Aorta (tissue), 5 donors: ENCODE results near the gene YY2. TPM values are rescaled to one million over a fixed set of nuclear protein-coding genes. Genes with fewer than 3 reads are reported as not detected.
"Not testable (repeated sequence)": the region's sequence is repeated elsewhere in the genome, so short reads cannot be mapped to it uniquely, and the experiment has no call there.

Experiments
- ATAC-seq: fragments of 200-7000 bp; cut with Tn5 transposase; one replicate; pipeline ENCODE4 v1.9.1; 2022; ENCODE audit warnings: moderate library complexity; ENCODE audit not compliant: low FRiP score
- DNase-seq, 2 donors: peaks; one replicate each; pipeline ENCODE4 v3.0.0-alpha.2; 2020
- H3K27ac ChIP-seq, 2 donors: one replicate each; pipeline ENCODE4 v1.5.1; 2013; ENCODE audit warnings: low read length in 2 of 2, mild to moderate bottlenecking in 2 of 2, moderate library complexity in 2 of 2, control low read depth in 1 of 2, inconsistent platforms in 1 of 2, low read depth in 1 of 2
- H3K27me3 ChIP-seq, 2 donors: one replicate each; pipeline ENCODE4 v1.6.1; 2013; ENCODE audit warnings: control low read depth in 1 of 2, low read length in 1 of 2, mild to moderate bottlenecking in 1 of 2, moderate library complexity in 1 of 2; ENCODE audit not compliant: insufficient read depth in 2 of 2, control insufficient read depth in 1 of 2
- H3K36me3 ChIP-seq, 2 donors: one replicate each; pipeline ENCODE4 v1.6.1; 2013; ENCODE audit warnings: control low read depth in 1 of 2, low read length in 1 of 2, mild to moderate bottlenecking in 1 of 2; ENCODE audit not compliant: insufficient read depth in 2 of 2, control insufficient read depth in 1 of 2
- H3K4me1 ChIP-seq, 2 donors: one replicate each; pipeline ENCODE4 v1.6.1; 2013; ENCODE audit warnings: low read length in 2 of 2, control low read depth in 1 of 2, mild to moderate bottlenecking in 1 of 2, moderate library complexity in 1 of 2; ENCODE audit not compliant: insufficient read depth in 2 of 2, control insufficient read depth in 1 of 2
- H3K4me3 ChIP-seq, 2 donors: one replicate each; pipeline ENCODE4 v1.5.1; 2013; ENCODE audit warnings: low read length in 2 of 2, control low read depth in 1 of 2, mild to moderate bottlenecking in 1 of 2
- H3K9me3 ChIP-seq: one replicate; pipeline ENCODE4 v1.6.1; 2013; ENCODE audit warnings: mild to moderate bottlenecking, low read length; ENCODE audit not compliant: control insufficient read depth
- WGBS, 2 donors: extraction: QIAGEN DNeasy Blood & Tissue Kit; methylation state at CpG; one replicate each; pipeline ENCODE4 v1.1.7; 2013; 5-methylcytosine and 5-hydroxymethylcytosine counted together
- intact Hi-C, 2 donors: fragments of 100-400 bp; cut with DNase I; formaldehyde crosslinking; loops; one replicate each; pipeline versions ENCODE4 v1.14.2 to v1.15.0; 2022
- long read RNA-seq, 2 donors: library from polyadenylated mRNA; unstranded; transcript quantifications; one replicate each; pipeline ENCODE4 v2.0.0, GENCODE V29; 2020 to 2021
- polyA plus RNA-seq, 2 donors: library from polyadenylated mRNA; stranded (reverse); fragments of 200-250 nt; gene quantifications; one replicate each; pipeline ENCODE4 v1.2.3, GENCODE V29; 2013
- total RNA-seq, 2 donors: library from RNA; stranded (reverse); fragmentation: NEBNext Ultra II Directional; extraction: Animal tissue kit (Norgen Biotek cat#: 25700); gene quantifications; one replicate each; pipeline ENCODE4 v1.2.1, GENCODE V29; 2021
- donor health status: healthy with polysubstance abuse.
- donor health status: Bipolar disorder and iron deficiency.
- donor health status: DM: no; HTN: no; CAD: no.
- donor health status: DM: no; HTN: no; CAD: no.
- donor health status: DM: yes; HTN: yes; CAD: no.

YY2 gene
- 1 to 10 TPM; 2.2 to 2.9 TPM for total RNA-seq
- 1 to 10 TPM in 1 of 2 donors, not detected in 1; 1.4 TPM for polyA plus RNA-seq
- long read RNA-seq, donor 1, partial matches to known transcripts = 0 of 2 reads
- long read RNA-seq, donor 1, other reads (novel, unspliced or antisense) = 0 of 2 reads
- long read RNA-seq, donor 2, partial matches to known transcripts = 0 of 1 reads
- long read RNA-seq, donor 2, other reads (novel, unspliced or antisense) = 0 of 1 reads

GRCh38 chrX:21855937-21856415, at the start of gene YY2:
TSS of gene YY2 (plus strand) at chrX:21855987. CDS start at chrX:21856485, 498 bp downstream.
- Histone ChIP-seq H3K36me3 (no peaks in the 10 kb centered on the region), H3K9me3 (no peaks in the 10 kb centered on the region), H3K27ac (no peak within 1 kb of the TSS), H3K27me3 (no peaks in the 10 kb centered on the region), H3K4me3 (no peak within 1 kb of the TSS), H3K4me1 (no peaks in the 10 kb centered on the region)
- DNase-seq (no peak), ATAC-seq (no peak)
- intact Hi-C loops = no loop called here
- 90 to 98% methylated on average over 29 of the region's 29 CpGs for WGBS, 2 donors

- Histone ChIP-seq H3K27ac (no peak overlapping the region), H3K4me3 (no peak overlapping the region), H3K27me3 (no peaks in the 10 kb centered on the region), H3K9me3 (no peaks in the 10 kb centered on the region), H3K36me3 (no peaks in the 10 kb centered on the region), H3K4me1 (no peaks in the 10 kb centered on the region)
- intact Hi-C loops = no loop called here
- ATAC-seq (no peak), DNase-seq (no peak)
These were observed 49.1 kb upstream of the YY2 start for GRCh38 chrX:21806691-21807090.

GRCh38 chrX:21811832-21812231, 44.0 kb upstream of the YY2 start:
- no peaks in the 10 kb centered on the region for H3K36me3 ChIP-seq
- H3K9me3 ChIP-seq = no peaks in the 10 kb centered on the region
- DNase-seq (no peak), ATAC-seq (no peak)
- no peaks in the 10 kb centered on the region for H3K4me1 ChIP-seq
- no peak overlapping the region for H3K27ac ChIP-seq
- H3K27me3 ChIP-seq = no peaks in the 10 kb centered on the region
- 81 to 91% methylated on average over 1 of the region's 1 CpG for WGBS, 2 donors
- H3K4me3 ChIP-seq = no peak overlapping the region
- intact Hi-C loops = no loop called here

DNA sequence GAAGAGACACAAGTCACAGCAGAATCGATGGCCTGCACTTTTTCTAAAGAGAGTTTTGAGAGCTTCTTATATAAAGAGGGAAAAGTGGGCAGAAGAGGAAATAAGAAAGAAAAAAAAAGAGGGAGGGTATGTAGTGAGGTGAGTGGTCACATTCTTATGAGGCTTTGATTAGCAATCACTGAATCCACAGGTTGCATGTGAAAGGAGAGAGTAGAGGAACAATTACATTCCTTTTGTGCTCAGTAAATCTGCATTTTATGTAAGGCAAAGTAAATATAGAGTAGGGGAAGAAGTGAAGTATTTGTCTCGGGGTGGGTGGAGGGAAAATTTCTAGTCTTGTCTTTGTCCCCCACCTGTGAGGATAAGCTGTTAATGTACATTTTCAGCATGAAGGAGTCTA, 43.2 kb upstream of the YY2 start:
- no peak overlapping the region for H3K4me3 ChIP-seq
- ATAC-seq = no peak
- no peak overlapping the region for H3K27ac ChIP-seq
- H3K36me3 ChIP-seq = no peaks in the 10 kb centered on the region
- H3K9me3 ChIP-seq = no peaks in the 10 kb centered on the region
- intact Hi-C loops = no loop called here
- WGBS, 2 donors = 54 to 85% methylated on average over 2 of the region's 2 CpGs
- no peaks in the 10 kb centered on the region for H3K27me3 ChIP-seq
- no peaks in the 10 kb centered on the region for H3K4me1 ChIP-seq
- no peak for DNase-seq

DNA sequence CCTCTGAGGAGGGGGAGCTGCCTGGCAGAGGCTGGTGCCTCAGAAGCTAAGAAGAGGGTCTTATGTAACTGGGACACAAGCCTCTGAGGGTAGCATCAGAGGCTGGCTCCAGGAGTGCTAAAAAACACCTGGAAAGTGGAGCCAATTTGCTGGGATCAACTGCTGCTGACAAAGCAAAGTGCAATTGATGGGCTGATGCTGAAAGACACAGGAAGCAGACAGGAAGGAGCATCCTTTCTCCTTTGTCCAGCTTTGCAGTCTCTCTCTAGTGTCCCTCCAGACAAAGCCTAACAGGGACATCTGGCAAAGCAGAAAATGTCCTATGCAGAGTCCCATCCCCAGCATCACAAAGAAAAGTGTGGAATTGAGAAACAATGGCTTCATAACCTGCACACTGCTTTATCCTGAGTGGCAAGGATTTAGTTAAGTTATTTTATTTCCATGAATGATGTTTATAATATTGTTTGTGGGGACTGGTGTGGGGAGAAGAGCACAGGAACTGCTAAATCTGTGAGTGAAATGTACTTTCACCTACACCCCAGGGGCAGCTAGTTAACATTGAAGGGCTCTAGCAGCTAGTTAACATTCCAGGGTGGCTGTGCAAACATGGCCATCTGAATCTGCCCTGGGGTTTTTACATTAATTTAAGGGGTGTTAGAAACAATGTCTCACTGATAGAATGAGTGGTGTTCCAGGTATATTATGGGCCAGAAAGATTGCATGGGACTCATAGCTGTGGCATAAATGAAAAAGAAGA, 42.0 kb upstream of the YY2 start:
- Histone ChIP-seq H3K36me3 (no peaks in the 10 kb centered on the region), H3K4me3 (no peak overlapping the region), H3K27ac (no peak overlapping the region), H3K27me3 (no peaks in the 10 kb centered on the region), H3K9me3 (no peaks in the 10 kb centered on the region), H3K4me1 (no peaks in the 10 kb centered on the region)
- DNase-seq (no peak), ATAC-seq (no peak)
- intact Hi-C loops = no loop called here

DNA sequence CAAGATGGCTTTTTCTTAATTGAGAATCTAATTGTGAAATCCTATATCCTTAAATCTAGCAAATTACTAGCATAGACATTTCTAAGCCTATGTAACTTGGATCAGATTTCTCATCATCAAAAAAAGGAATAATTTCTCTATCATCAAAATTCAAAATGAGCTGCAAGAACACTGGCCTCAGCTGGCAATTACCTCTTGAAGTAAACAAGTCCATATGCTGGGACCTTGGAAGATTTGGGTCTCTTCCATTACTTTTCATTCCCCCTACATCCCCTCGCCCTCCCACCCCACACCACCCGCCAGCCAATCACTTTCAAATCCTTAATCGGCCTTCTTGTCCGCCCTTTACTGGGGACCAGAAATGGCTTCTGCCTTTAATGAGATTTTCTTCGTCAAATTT, 39.7 kb upstream of the YY2 start:
- DNase-seq = no peak
- no peaks in the 10 kb centered on the region for H3K4me1 ChIP-seq
- no peaks in the 10 kb centered on the region for H3K27me3 ChIP-seq
- intact Hi-C loops = no loop called here
- no peaks in the 10 kb centered on the region for H3K9me3 ChIP-seq
- no peak overlapping the region for H3K4me3 ChIP-seq
- ATAC-seq = no peak
- no peaks in the 10 kb centered on the region for H3K36me3 ChIP-seq
- WGBS, 2 donors = 81 to 97% methylated on average over 5 of the region's 5 CpGs
- no peak overlapping the region for H3K27ac ChIP-seq

DNA sequence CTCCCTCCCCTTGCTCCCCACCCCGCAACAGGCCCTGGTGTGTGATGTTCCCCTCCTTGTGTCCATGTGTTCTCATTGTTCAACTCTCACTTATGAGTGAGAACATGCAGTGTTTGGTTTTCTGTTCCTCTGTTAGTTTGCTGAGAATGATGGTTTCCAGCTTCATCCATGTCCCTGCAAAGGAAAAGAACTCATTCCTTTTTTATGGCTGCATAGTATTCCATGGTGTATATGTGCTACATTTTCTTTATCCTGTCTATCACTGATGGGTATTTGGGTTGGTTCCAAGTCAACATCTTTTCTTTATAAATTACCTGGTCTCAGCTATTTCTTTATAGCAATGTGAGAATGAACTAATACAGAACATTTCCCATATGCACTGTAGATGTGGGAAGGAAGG, 35.6 kb upstream of the YY2 start:
- H3K27ac ChIP-seq, H3K4me3 ChIP-seq, intact Hi-C loops, H3K4me1 ChIP-seq, H3K36me3 ChIP-seq, H3K9me3 ChIP-seq, ATAC-seq, DNase-seq, H3K27me3 ChIP-seq: not testable (repeated sequence)
- 71 to 100% methylated on average over 1 of the region's 1 CpG for WGBS, 2 donors

DNA sequence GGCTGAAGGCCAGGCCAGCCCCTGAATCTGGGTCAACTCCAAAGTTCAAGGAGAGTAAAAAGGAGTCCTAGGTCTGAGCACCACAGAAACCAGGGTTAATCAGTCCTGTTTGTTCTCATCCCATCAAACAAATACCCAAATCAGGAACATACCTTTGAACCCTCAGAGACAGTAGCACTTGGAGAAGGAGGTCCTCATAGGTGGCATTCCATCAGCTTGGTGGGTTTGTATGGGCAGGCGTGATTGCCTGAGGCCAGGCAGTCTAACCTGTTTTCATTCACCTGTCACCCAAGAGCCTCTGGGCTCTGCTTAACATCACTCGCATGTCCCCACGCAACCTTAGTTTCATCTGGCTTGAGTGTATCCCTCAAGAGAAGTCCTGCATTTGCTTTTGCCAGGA, 33.9 kb upstream of the YY2 start:
- DNase-seq (no peak), ATAC-seq (no peak)
- WGBS, 2 donors = 74 to 90% methylated on average over 3 of the region's 3 CpGs
- Histone ChIP-seq H3K4me3 (no peak overlapping the region), H3K4me1 (no peaks in the 10 kb centered on the region), H3K9me3 (no peaks in the 10 kb centered on the region), H3K27me3 (no peaks in the 10 kb centered on the region), H3K36me3 (no peaks in the 10 kb centered on the region), H3K27ac (no peak overlapping the region)
- intact Hi-C loops = no loop called here

DNA sequence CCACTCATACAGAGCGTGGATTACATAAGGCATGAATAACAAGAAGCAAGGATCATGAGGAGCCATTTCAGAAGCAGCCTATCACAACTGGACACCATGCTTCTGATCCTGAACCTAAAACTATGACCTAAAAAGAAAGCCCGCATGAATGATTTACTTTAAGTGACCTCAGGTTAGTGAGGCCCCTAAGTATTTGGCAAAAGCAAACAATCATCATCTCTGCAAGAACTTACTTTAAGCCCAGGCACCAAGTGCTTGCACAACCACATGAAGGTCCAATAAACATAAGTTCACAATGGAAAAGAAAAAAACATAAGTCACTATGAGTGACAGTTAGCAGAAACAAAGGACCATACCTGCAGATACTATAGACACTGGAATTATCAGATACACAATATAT, 24.3 kb upstream of the YY2 start:
- intact Hi-C loops = no loop called here
- H3K4me3 ChIP-seq = no peak overlapping the region
- no peak for DNase-seq
- no peaks in the 10 kb centered on the region for H3K9me3 ChIP-seq
- WGBS, 2 donors = 64 to 66% methylated on average over 2 of the region's 2 CpGs
- no peak for ATAC-seq
- H3K27ac ChIP-seq = no peak overlapping the region
- no peaks in the 10 kb centered on the region for H3K4me1 ChIP-seq
- H3K27me3 ChIP-seq = no peaks in the 10 kb centered on the region
- no peaks in the 10 kb centered on the region for H3K36me3 ChIP-seq
